Nephron (organoid): Measurements from ENCODE around the gene ARHGAP15.

Source experiments
- H3K27ac Mint-ChIP-seq, 3 experiments: 2 replicates each; pipeline ENCODE4 v1.8.0; 2020; ENCODE audit warnings: mixed read lengths in 3 of 3, mild to moderate bottlenecking in 2 of 3, moderate library complexity in 1 of 3
- H3K27me3 Mint-ChIP-seq: 2 replicates; pipeline ENCODE4 v1.8.0; 2021; ENCODE audit warnings: low read depth, mild to moderate bottlenecking, moderate library complexity, mixed read lengths
- H3K36me3 Mint-ChIP-seq: 2 replicates; pipeline ENCODE4 v1.8.0; 2020; ENCODE audit warnings: low read depth, mixed read lengths
- H3K4me1 Mint-ChIP-seq: 2 replicates; pipeline ENCODE4 v1.8.0; 2020; ENCODE audit warnings: mixed read lengths
- H3K4me3 Mint-ChIP-seq, 3 experiments: 2 replicates each; pipeline ENCODE4 v1.8.0; 2020; ENCODE audit warnings: mild to moderate bottlenecking in 3 of 3, mixed read lengths in 3 of 3, moderate library complexity in 2 of 3
- H3K9me3 Mint-ChIP-seq: 2 replicates; pipeline ENCODE4 v1.8.0; 2020; ENCODE audit warnings: mixed read lengths
- TF ChIP-seq, protein P1 (sequence below), 3 experiments: fragments of 200-600 bp; sonication (generic); IDR thresholded peaks; one replicate each; pipeline ENCODE4 v1.5.0; 2021; ENCODE audit warnings: antibody characterized with exemption in 3 of 3; ENCODE audit not compliant: unreplicated experiment in 3 of 3

Gene ARHGAP15

DNA sequence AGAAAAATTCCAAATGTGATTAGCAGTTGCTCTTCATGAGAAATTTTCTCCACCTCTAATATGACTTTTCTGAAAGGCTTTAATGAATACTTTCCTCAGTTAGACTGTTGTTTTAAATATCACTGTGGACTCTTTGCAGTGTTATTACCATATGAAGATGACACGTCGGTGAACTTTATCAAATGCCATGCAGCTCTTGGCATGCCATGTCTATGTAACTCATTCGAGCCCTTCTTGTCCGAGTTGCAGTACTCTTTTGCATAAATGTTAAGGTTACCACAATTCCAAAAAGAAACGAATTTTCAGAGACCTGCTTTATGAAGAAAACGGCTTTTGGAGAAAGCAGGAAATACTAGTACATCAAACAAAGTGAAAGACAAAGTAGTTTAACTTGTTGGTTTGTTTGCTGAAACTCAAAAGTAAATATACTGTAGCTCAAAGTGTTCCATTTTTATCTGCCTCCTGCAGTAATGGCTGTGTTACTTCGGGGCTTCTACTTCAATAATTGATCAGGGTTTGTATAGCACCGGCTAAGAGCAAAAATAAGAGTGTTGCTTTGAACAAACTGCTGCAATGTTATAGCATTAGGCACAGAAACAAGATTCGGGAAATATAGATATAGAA lies 204.1 kb downstream of the ARHGAP15 start:
- H3K27ac Mint-ChIP-seq = no peak overlapping the region
- no peaks in the 10 kb centered on the region for H3K4me1 Mint-ChIP-seq
- no peaks in the 10 kb centered on the region for H3K27me3 Mint-ChIP-seq
- H3K4me3 Mint-ChIP-seq = no peak overlapping the region
- TF ChIP-seq, protein P1, sequence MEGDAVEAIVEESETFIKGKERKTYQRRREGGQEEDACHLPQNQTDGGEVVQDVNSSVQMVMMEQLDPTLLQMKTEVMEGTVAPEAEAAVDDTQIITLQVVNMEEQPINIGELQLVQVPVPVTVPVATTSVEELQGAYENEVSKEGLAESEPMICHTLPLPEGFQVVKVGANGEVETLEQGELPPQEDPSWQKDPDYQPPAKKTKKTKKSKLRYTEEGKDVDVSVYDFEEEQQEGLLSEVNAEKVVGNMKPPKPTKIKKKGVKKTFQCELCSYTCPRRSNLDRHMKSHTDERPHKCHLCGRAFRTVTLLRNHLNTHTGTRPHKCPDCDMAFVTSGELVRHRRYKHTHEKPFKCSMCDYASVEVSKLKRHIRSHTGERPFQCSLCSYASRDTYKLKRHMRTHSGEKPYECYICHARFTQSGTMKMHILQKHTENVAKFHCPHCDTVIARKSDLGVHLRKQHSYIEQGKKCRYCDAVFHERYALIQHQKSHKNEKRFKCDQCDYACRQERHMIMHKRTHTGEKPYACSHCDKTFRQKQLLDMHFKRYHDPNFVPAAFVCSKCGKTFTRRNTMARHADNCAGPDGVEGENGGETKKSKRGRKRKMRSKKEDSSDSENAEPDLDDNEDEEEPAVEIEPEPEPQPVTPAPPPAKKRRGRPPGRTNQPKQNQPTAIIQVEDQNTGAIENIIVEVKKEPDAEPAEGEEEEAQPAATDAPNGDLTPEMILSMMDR (IDR thresholded peaks at IDR 0.05; ENCODE audit: unreplicated experiment in 3 of 3) = no peak
- no peaks in the 10 kb centered on the region for H3K36me3 Mint-ChIP-seq
- no peaks in the 10 kb centered on the region for H3K9me3 Mint-ChIP-seq

DNA sequence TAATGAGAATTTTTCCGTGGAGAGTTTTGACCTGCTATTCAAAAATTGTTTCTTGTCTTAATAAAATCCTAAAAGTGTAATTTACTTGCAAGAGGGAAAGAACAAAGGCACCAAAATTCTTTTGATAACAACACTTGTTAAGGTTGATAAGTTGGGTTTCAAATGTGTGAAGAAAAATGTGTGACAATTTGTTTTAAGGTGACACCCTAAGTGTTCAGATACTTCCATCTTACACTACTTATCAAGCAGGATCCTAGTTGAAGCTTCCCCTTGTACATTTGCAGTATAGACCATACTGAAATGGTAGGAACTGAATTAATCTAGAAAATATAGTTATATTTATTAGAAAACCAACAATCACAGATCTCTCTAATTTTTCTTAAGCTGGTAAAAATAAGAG lies 204.6 kb downstream of the ARHGAP15 start:
- no peak overlapping the region for H3K4me3 Mint-ChIP-seq
- H3K27me3 Mint-ChIP-seq = no peaks in the 10 kb centered on the region
- H3K36me3 Mint-ChIP-seq = no peaks in the 10 kb centered on the region
- TF ChIP-seq, protein P1 (IDR thresholded peaks at IDR 0.05; ENCODE audit: unreplicated experiment in 3 of 3) = no peak
- H3K27ac Mint-ChIP-seq = no peak overlapping the region
- no peaks in the 10 kb centered on the region for H3K9me3 Mint-ChIP-seq
- H3K4me1 Mint-ChIP-seq = no peaks in the 10 kb centered on the region

DNA sequence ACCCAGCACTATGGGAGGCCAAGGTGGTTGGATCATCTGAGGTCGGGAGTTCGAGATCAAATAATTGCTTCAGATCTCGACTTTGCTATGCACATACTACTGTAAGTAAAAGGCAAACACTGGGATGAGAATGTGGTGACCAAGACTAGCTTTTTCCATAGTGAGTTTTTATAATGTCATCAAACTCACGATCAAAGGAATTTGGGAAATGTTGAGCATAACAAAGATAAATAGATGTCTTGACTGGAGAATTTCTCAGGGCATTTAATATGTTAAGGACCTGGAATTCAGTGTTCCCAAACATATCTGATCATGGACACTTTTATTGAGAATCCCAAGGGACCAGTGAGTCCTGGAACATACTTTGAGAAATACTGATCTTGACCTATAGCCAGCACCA lies 205.6 kb downstream of the ARHGAP15 start:
- Mint-ChIP-seq H3K4me3 (no peak overlapping the region), H3K4me1 (no peaks in the 10 kb centered on the region), H3K27ac (no peak overlapping the region), H3K27me3 (no peaks in the 10 kb centered on the region), H3K36me3 (no peaks in the 10 kb centered on the region), H3K9me3 (no peaks in the 10 kb centered on the region)
- TF ChIP-seq, protein P1 (IDR thresholded peaks at IDR 0.05; ENCODE audit: unreplicated experiment in 3 of 3) = no peak

DNA sequence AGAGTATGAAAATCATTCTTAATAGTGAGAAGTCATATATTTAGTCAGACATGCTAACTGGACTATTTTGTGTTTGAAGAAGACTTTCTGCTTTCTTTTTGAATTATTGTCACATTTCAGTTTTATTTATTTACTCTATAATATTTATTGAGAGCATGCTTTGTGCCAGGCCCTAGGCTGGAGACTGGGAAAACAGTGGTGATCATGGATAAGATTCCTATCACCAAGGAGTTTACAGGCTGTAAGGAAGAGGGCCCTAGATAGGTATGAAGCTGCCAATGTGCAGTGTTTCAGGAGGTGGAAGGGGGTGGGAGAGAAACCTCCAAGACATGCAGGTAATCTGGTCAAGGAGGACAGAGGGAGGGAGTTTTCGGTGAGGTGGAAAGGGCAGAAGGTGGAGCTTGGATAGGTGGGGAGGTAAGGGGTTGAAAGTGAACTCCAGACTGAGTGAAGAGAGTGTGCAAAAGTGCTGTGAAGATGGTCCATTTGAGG lies 207.5 kb downstream of the ARHGAP15 start:
- TF ChIP-seq, protein P1 (IDR thresholded peaks at IDR 0.05; ENCODE audit: unreplicated experiment in 3 of 3) = no peak
- H3K9me3 Mint-ChIP-seq = no peaks in the 10 kb centered on the region
- H3K27ac Mint-ChIP-seq = no peak overlapping the region
- H3K36me3 Mint-ChIP-seq = no peaks in the 10 kb centered on the region
- H3K4me1 Mint-ChIP-seq = no peaks in the 10 kb centered on the region
- no peak overlapping the region for H3K4me3 Mint-ChIP-seq
- H3K27me3 Mint-ChIP-seq = no peaks in the 10 kb centered on the region

DNA sequence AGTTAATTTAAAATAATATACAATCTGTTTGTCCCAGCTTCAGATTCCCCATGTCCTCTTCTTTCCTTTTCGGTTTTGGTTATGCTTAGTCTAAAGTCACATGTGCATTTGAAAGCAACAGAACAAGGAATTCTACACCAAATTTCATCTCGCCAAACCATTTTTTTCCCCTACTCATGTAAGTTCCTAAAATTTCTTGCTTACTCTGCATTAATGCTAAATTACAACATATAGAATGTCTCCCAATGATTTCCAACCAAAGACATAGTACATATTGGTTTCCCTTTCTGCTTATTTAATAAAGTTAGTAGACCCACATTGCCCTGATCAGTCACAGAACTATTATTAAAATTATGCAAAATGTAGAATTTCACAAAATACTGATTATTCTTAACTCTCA lies 212.3 kb downstream of the ARHGAP15 start:
- no peak overlapping the region for H3K27ac Mint-ChIP-seq
- no peak overlapping the region for H3K4me3 Mint-ChIP-seq
- peaks cover 3% of the 10 kb centered on the region for H3K4me1 Mint-ChIP-seq
- no peaks in the 10 kb centered on the region for H3K36me3 Mint-ChIP-seq
- no peaks in the 10 kb centered on the region for H3K27me3 Mint-ChIP-seq
- TF ChIP-seq, protein P1 (IDR thresholded peaks at IDR 0.05; ENCODE audit: unreplicated experiment in 3 of 3) = no peak
- H3K9me3 Mint-ChIP-seq = no peaks in the 10 kb centered on the region

DNA sequence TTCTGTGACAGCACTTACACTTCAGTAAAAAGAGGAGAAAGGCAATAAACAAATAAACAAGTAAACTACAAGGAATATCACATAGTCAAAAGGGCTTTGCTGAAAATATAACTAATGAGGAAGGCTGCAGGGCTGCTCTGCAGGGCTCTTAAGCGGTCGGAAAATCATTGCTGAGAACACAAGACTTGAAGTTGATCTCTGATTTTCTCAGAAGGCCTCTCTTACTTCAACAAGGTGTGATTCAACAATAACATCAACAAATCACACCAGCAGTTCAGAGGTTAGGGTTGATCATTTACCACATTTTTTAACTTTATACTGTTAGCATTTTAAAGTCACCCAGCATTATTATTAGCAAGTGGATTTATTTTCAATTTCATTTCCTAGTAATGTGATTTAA lies 215.6 kb downstream of the ARHGAP15 start:
- no peak overlapping the region for H3K4me3 Mint-ChIP-seq
- peaks cover 3% of the 10 kb centered on the region for H3K4me1 Mint-ChIP-seq
- TF ChIP-seq, protein P1 (IDR thresholded peaks at IDR 0.05; ENCODE audit: unreplicated experiment in 3 of 3) = no peak
- H3K36me3 Mint-ChIP-seq = no peaks in the 10 kb centered on the region
- H3K27ac Mint-ChIP-seq = no peak overlapping the region
- H3K9me3 Mint-ChIP-seq = no peaks in the 10 kb centered on the region
- no peaks in the 10 kb centered on the region for H3K27me3 Mint-ChIP-seq
